ENCODE results near the gene MKLN1. TPM values are rescaled to one million over a fixed set of nuclear protein-coding genes. Genes with fewer than 3 reads are reported as not detected.
"Not testable (repeated sequence)": the region's sequence is repeated elsewhere in the genome, so short reads cannot be mapped to it uniquely, and the experiment has no call there.

Gene MKLN1
- total RNA-seq, 4 donors from 2014 or later: 37.9 to 55.2 (median 41.3) TPM

DNA sequence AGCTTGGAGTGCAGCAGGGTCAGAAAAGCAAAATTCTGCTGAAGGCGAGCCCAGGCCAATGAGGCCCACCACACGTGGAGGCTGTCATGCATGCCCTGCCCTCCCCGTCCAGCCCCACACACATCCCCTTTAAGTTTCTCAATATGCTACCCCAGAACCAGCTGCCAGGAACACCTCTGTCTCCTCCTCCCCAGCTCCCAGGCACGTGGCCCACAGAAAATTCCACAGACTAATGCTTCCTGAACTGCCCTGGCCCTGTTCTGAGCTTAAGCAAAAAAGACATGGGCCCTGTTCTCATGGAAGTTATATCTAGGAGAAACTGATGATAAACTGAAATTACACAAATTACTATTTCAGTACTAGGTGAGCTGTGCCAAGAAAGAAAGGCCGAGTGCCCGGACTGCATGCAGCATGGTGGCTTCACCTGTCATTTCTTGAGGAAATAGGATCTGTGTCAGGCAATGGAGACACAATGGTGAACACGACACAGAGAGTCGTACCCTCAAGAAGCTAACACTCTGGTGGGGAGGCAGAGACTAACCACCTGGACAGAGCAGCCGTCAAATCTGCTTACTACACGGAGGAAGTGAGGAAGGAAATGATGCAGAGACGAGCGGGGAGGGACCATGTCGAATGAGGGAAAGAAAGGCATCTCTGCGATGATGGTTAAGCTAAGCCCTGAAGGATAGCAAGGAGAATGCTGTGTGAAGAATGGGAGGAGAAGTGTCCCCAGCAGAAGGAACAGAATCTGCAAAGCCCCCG, 184.3 kb downstream of the MKLN1 start:
- Histone ChIP-seq H3K27me3 (no peaks in the 10 kb centered on the region), H3K36me3 (peaks cover 0 to 43% (median 8%) of the 10 kb centered on the region in 4 donors), H3K9me3 (no peaks in the 10 kb centered on the region), H3K4me3 (no peak overlapping the region), H3K4me1 (peaks cover 27 to 46% (median 41%) of the 10 kb centered on the region in 4 donors), H3K27ac (replicated peaks in 1 of 4) (peak overlapping the region in 3 of 4 donors; percentile 21 to 54 (median 24))
- DNase-seq (ENCODE audit: extremely low spot score): peak; percentile 86
- intact Hi-C loops (cut with DNase I): no loop called here
- WGBS: 76% methylated on average over 15 of the region's 15 CpGs
- TF ChIP-seq EP300 (IDR thresholded peaks at IDR 0.05): no peak
- TF ChIP-seq POLR2AphosphoS5 (IDR thresholded peaks at IDR 0.05): peak; percentile 20 to 35

DNA sequence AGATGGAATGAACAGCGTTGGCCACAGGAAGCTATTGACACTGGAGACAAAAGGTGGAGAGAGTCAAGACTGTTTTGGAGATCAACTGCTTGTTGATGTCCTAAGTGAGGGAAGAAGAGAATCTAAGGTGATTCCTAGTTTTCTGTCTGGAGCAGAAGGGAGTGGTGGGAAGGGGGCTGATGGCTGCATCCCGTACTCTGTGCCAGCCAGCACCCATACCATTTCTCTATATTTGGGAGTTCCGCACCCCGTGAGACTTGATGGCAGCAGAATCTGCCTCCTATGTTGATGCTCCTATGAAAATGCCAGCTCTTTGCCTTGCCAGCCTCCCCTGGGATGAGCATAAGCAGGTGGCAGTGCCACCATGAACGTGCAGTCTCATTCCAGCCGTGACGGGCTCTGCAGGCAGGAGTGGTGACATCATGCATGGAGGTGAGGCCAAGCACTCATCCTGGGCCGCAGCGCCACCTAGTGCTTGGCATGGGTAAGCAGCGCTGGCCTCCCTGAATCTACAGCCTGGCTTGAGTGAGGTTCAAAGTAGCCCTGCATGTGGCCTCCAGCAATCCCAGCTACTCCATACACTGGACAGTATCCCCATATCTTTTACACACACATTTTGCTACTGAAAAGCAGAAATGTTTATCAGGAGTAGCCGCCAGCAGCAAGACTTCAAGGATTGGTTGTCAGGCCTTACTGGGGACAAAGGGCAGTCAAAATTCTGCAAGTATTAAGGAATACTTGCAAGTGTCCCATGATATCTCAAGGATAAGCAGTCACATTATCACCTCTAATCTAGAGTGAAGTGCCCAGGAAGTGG, 185.8 kb downstream of the MKLN1 start:
- Histone ChIP-seq H3K27me3 (no peaks in the 10 kb centered on the region), H3K27ac (replicated peaks in 1 of 4) (no peak overlapping the region), H3K9me3 (no peaks in the 10 kb centered on the region), H3K36me3 (peaks cover 0 to 28% (median 8%) of the 10 kb centered on the region in 4 donors), H3K4me3 (no peak overlapping the region), H3K4me1 (peaks cover 16 to 40% (median 28%) of the 10 kb centered on the region in 4 donors)
- TF ChIP-seq POLR2AphosphoS5 (IDR thresholded peaks at IDR 0.05) (peak; percentile 51 to 78), POLR2A (IDR thresholded peaks at IDR 0.05; ENCODE audit: low read depth) (no peak), EP300 (IDR thresholded peaks at IDR 0.05) (no peak)
- TF ChIP-seq, protein P1, sequence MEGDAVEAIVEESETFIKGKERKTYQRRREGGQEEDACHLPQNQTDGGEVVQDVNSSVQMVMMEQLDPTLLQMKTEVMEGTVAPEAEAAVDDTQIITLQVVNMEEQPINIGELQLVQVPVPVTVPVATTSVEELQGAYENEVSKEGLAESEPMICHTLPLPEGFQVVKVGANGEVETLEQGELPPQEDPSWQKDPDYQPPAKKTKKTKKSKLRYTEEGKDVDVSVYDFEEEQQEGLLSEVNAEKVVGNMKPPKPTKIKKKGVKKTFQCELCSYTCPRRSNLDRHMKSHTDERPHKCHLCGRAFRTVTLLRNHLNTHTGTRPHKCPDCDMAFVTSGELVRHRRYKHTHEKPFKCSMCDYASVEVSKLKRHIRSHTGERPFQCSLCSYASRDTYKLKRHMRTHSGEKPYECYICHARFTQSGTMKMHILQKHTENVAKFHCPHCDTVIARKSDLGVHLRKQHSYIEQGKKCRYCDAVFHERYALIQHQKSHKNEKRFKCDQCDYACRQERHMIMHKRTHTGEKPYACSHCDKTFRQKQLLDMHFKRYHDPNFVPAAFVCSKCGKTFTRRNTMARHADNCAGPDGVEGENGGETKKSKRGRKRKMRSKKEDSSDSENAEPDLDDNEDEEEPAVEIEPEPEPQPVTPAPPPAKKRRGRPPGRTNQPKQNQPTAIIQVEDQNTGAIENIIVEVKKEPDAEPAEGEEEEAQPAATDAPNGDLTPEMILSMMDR (IDR thresholded peaks at IDR 0.05): peak; percentile 88 to 99 (median 90)
- 33% methylated on average over 10 of the region's 11 CpGs for WGBS
- DNase-seq (ENCODE audit: extremely low spot score): peak; percentile 96
- intact Hi-C loops (cut with DNase I): no loop called here

DNA sequence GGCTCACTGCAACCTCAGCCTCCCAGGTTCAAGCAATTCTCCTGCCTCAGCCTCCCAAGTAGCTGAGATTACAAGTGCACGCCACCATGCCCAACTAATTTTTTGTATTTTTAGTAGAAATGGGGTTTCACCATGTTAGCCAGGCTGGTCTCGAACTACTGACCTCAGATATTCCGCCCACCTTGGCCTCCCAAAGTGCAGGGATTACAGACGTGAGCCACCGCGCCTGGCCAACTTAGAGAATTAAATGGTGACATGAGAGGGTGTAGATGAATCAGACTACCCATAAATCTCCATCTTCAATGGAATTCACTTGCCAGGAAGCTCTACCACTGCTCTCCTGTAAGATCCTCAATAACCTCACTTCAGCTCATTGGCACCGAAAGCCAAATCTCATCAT, 187.8 kb downstream of the MKLN1 start:
- H3K27me3 ChIP-seq; DNase-seq (ENCODE audit: extremely low spot score); H3K27ac ChIP-seq (replicated peaks in 1 of 4); H3K9me3 ChIP-seq; H3K36me3 ChIP-seq; intact Hi-C loops (cut with DNase I); H3K4me3 ChIP-seq: not testable (repeated sequence)
- 91% methylated on average over 7 of the region's 7 CpGs for WGBS
- H3K4me1 ChIP-seq: peaks cover 21 to 52% (median 28%) of the 10 kb centered on the region in 4 donors

DNA sequence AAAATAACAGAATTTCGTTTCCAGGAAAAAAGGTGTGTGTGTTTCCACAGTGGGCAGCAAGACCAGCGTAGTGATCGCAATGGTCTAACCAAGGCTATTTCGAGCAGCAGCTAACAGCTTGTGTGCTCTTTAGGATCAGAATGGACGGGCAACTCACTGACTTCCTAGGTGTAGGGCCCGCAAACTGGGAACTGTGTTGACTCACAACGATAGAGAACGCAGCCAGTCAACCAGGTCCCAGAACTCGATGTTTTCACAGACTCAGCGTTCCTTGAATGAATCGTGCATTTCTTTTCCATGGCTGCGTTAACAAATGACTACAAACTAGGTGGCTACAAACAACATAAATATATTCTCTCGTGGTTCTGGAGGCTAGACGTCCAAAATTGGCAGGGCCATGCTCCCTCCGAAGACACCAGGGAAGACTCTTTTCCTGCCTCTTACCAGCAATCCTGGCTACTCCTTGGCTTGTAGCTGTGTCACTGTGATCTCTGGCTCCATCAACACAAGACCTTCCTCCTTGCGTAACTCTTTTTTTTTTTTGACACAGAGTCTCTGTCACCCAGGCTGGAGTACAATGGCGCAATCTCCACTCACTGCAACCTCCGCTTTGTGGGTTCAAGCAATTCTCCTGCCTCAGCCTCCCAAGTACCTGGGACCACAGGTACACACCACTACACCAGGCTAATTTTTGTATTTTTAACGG, 189.7 kb downstream of the MKLN1 start:
- TF ChIP-seq, protein P1 (IDR thresholded peaks at IDR 0.05): no peak
- TF ChIP-seq EP300 (IDR thresholded peaks at IDR 0.05): no peak
- TF ChIP-seq POLR2A (IDR thresholded peaks at IDR 0.05; ENCODE audit: low read depth): no peak
- no peak for TF ChIP-seq POLR2AphosphoS5 (IDR thresholded peaks at IDR 0.05)
- Histone ChIP-seq H3K4me3 (no peak overlapping the region), H3K4me1 (peaks cover 23 to 55% (median 29%) of the 10 kb centered on the region in 4 donors), H3K27ac (replicated peaks in 1 of 4) (no peak overlapping the region), H3K36me3 (no peaks in the 10 kb centered on the region), H3K9me3 (no peaks in the 10 kb centered on the region), H3K27me3 (no peaks in the 10 kb centered on the region)
- 88% methylated on average over 19 of the region's 19 CpGs for WGBS
- intact Hi-C loops (cut with DNase I): no loop called here
- no peak for DNase-seq (ENCODE audit: extremely low spot score)

DNA sequence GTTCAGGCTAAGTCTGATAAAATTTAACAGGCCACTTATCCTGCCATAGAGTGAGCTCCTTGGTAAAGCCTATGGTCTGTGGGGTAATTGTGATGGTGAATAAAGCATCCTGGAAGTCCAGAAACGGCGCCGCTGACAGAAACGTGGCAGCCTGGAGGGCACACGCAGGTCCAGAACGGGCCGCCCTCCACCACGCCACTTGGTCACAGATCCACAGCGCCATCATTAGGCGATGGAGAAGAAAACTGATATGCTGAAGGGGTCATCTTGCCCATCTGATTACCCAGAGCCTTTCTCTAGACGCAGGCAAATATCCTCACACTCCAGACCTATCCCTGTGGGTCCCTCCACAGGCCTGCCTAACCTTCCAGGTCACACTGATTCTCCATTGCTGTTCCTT, 190.9 kb downstream of the MKLN1 start:
- Histone ChIP-seq H3K4me1 (peaks cover 18 to 51% (median 27%) of the 10 kb centered on the region in 4 donors), H3K27me3 (no peaks in the 10 kb centered on the region), H3K9me3 (no peaks in the 10 kb centered on the region), H3K4me3 (no peak overlapping the region), H3K36me3 (no peaks in the 10 kb centered on the region), H3K27ac (replicated peaks in 1 of 4) (peak overlapping the region in 2 of 4 donors; percentile 7 to 26)
- WGBS: 91% methylated on average over 11 of the region's 11 CpGs
- no peak for TF ChIP-seq EP300 (IDR thresholded peaks at IDR 0.05)
- no peak for TF ChIP-seq POLR2AphosphoS5 (IDR thresholded peaks at IDR 0.05)
- TF ChIP-seq POLR2A (IDR thresholded peaks at IDR 0.05; ENCODE audit: low read depth): no peak
- TF ChIP-seq, protein P1 (IDR thresholded peaks at IDR 0.05): no peak
- no peak for DNase-seq (ENCODE audit: extremely low spot score)
- intact Hi-C loops (cut with DNase I): no loop called here

All from esophagus muscularis mucosa (tissue), 4 donors.